HCT116 (cell line): ENCODE data around the gene MPP2.

Experiments
- ELF1 ChIP-seq: IDR thresholded peaks from 2 replicates; pipeline ENCODE4 v1.6.1; 2012; ENCODE audit warnings: low read depth, borderline replicate concordance
- POLR2AphosphoS5 ChIP-seq: IDR thresholded peaks from 2 replicates; pipeline ENCODE4 v1.6.1; 2011; ENCODE audit warnings: mild to moderate bottlenecking, low read depth, low read length, moderate library complexity
- YY1 ChIP-seq: IDR thresholded peaks from 2 replicates; pipeline ENCODE4 v1.6.1; 2011; ENCODE audit warnings: low read length, low read depth, moderate library complexity, mild to moderate bottlenecking; ENCODE audit not compliant: insufficient replicate concordance; ENCODE audit errors: extremely low read depth
- TF ChIP-seq, protein P1 (sequence below), 3 experiments: fragments of 200-600 bp in 1 of 3; sonication (generic) in 1 of 3; IDR thresholded peaks in 2 of 3; conservative IDR thresholded peaks in 1 of 3; 2 replicates each; pipeline ENCODE4 v1.5.1; 2012 to 2017; ENCODE audit warnings: low read depth in 2 of 3, low read length in 2 of 3, antibody characterized with exemption in 1 of 3, borderline replicate concordance in 1 of 3, control low read depth in 1 of 3, mild to moderate bottlenecking in 1 of 3, mixed read lengths in 1 of 3, mixed run types in 1 of 3, moderate library complexity in 1 of 3; ENCODE audit not compliant: insufficient read depth in 1 of 3
- TF ChIP-seq, protein P2 (sequence below): IDR thresholded peaks from 2 replicates; pipeline ENCODE4 v1.6.1; 2012
- TF ChIP-seq, protein P3 (sequence below): IDR thresholded peaks from 2 replicates; pipeline ENCODE4 v1.6.1; 2012; ENCODE audit warnings: low read depth

DNA sequence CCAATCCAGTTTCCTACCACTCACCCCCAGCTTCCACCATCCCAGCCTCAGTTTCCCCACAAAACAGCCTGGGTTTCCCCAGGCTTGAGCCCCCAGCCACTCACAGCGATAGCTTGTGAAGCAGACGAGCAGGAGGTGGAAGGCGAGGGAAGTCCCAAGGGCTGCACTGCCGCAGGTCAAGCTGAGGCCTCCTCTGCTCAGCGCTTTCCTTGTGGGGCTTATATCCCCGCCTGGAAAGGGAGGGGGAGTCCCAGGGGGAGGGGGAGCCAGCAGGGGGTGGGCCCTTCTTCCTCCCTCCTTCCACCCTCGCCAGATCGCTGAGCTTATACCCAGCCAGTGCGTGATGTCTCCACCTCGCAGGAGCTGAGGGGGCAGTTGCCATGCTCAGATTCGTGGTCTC, 46.4 kb upstream of the MPP2 start, which contains the start of gene PYY:
- TF ChIP-seq, protein P1, sequence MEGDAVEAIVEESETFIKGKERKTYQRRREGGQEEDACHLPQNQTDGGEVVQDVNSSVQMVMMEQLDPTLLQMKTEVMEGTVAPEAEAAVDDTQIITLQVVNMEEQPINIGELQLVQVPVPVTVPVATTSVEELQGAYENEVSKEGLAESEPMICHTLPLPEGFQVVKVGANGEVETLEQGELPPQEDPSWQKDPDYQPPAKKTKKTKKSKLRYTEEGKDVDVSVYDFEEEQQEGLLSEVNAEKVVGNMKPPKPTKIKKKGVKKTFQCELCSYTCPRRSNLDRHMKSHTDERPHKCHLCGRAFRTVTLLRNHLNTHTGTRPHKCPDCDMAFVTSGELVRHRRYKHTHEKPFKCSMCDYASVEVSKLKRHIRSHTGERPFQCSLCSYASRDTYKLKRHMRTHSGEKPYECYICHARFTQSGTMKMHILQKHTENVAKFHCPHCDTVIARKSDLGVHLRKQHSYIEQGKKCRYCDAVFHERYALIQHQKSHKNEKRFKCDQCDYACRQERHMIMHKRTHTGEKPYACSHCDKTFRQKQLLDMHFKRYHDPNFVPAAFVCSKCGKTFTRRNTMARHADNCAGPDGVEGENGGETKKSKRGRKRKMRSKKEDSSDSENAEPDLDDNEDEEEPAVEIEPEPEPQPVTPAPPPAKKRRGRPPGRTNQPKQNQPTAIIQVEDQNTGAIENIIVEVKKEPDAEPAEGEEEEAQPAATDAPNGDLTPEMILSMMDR (IDR thresholded peaks at IDR 0.05 in 2 of 3, conservative IDR thresholded peaks at IDR 0.05 in 1 of 3; ENCODE audit: borderline replicate concordance in 1 of 3, insufficient read depth in 1 of 3, low read depth in 2 of 3, low read length in 2 of 3): no peak
- TF ChIP-seq ELF1 (no peak), YY1 (no peak), POLR2AphosphoS5 (no peak)
- TF ChIP-seq, protein P2, sequence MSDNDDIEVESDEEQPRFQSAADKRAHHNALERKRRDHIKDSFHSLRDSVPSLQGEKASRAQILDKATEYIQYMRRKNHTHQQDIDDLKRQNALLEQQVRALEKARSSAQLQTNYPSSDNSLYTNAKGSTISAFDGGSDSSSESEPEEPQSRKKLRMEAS: no peak
- TF ChIP-seq, protein P3, sequence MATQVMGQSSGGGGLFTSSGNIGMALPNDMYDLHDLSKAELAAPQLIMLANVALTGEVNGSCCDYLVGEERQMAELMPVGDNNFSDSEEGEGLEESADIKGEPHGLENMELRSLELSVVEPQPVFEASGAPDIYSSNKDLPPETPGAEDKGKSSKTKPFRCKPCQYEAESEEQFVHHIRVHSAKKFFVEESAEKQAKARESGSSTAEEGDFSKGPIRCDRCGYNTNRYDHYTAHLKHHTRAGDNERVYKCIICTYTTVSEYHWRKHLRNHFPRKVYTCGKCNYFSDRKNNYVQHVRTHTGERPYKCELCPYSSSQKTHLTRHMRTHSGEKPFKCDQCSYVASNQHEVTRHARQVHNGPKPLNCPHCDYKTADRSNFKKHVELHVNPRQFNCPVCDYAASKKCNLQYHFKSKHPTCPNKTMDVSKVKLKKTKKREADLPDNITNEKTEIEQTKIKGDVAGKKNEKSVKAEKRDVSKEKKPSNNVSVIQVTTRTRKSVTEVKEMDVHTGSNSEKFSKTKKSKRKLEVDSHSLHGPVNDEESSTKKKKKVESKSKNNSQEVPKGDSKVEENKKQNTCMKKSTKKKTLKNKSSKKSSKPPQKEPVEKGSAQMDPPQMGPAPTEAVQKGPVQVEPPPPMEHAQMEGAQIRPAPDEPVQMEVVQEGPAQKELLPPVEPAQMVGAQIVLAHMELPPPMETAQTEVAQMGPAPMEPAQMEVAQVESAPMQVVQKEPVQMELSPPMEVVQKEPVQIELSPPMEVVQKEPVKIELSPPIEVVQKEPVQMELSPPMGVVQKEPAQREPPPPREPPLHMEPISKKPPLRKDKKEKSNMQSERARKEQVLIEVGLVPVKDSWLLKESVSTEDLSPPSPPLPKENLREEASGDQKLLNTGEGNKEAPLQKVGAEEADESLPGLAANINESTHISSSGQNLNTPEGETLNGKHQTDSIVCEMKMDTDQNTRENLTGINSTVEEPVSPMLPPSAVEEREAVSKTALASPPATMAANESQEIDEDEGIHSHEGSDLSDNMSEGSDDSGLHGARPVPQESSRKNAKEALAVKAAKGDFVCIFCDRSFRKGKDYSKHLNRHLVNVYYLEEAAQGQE: no peak
